ENCODE data around the gene GLP2R. TPM values are rescaled to one million over a fixed set of nuclear protein-coding genes. Genes with fewer than 3 reads are reported as not detected.
A peak's percentile ranks its signal among the peaks of the same experiment; 100 is the strongest.

Gene GLP2R
- total and polyA plus RNA-seq, 2 of the 13 experiments (the other 11 are each of a cell fraction or from before 2014, with no cell fraction given): 0.65 to 1.4 TPM

GRCh38 chr17:9842057-9842758 is 16.5 kb downstream of the GLP2R start (continued):
- TF ChIP-seq HBP1 (CRISPR knock-in tag; IDR thresholded peaks at IDR 0.05; ENCODE audit: low read depth) (no peak), NCOA1 (CRISPR knock-in tag; IDR thresholded peaks at IDR 0.05) (no peak), MED1 (CRISPR knock-in tag; IDR thresholded peaks at IDR 0.05) (no peak), LCORL (IDR thresholded peaks at IDR 0.05) (no peak), LCORL (CRISPR knock-in tag; IDR thresholded peaks at IDR 0.05) (no peak), NCOA2 (CRISPR knock-in tag; IDR thresholded peaks at IDR 0.05) (no peak), TCF7L2 (IDR thresholded peaks at IDR 0.05; ENCODE audit: low read depth, low read length) (no peak), MYC (CRISPR knock-in tag; IDR thresholded peaks at IDR 0.05; ENCODE audit: borderline replicate concordance) (no peak), ZFX (CRISPR knock-in tag; IDR thresholded peaks at IDR 0.05; ENCODE audit: low read depth) (peak; percentile 51), HNRNPUL1 (IDR thresholded peaks at IDR 0.05; ENCODE audit: low read depth, low read length) (no peak), FOXK1 (CRISPR knock-in tag; IDR thresholded peaks at IDR 0.05; ENCODE audit: borderline replicate concordance, low read depth) (no peak)
- TF ChIP-seq, protein P1, sequence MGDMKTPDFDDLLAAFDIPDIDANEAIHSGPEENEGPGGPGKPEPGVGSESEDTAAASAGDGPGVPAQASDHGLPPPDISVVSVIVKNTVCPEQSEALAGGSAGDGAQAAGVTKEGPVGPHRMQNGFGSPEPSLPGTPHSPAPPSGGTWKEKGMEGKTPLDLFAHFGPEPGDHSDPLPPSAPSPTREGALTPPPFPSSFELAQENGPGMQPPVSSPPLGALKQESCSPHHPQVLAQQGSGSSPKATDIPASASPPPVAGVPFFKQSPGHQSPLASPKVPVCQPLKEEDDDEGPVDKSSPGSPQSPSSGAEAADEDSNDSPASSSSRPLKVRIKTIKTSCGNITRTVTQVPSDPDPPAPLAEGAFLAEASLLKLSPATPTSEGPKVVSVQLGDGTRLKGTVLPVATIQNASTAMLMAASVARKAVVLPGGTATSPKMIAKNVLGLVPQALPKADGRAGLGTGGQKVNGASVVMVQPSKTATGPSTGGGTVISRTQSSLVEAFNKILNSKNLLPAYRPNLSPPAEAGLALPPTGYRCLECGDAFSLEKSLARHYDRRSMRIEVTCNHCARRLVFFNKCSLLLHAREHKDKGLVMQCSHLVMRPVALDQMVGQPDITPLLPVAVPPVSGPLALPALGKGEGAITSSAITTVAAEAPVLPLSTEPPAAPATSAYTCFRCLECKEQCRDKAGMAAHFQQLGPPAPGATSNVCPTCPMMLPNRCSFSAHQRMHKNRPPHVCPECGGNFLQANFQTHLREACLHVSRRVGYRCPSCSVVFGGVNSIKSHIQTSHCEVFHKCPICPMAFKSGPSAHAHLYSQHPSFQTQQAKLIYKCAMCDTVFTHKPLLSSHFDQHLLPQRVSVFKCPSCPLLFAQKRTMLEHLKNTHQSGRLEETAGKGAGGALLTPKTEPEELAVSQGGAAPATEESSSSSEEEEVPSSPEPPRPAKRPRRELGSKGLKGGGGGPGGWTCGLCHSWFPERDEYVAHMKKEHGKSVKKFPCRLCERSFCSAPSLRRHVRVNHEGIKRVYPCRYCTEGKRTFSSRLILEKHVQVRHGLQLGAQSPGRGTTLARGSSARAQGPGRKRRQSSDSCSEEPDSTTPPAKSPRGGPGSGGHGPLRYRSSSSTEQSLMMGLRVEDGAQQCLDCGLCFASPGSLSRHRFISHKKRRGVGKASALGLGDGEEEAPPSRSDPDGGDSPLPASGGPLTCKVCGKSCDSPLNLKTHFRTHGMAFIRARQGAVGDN (CRISPR knock-in tag; IDR thresholded peaks at IDR 0.05): peak; percentile 19; the same call in 1 of the 2 replicates
- TF ChIP-seq, protein P2, sequence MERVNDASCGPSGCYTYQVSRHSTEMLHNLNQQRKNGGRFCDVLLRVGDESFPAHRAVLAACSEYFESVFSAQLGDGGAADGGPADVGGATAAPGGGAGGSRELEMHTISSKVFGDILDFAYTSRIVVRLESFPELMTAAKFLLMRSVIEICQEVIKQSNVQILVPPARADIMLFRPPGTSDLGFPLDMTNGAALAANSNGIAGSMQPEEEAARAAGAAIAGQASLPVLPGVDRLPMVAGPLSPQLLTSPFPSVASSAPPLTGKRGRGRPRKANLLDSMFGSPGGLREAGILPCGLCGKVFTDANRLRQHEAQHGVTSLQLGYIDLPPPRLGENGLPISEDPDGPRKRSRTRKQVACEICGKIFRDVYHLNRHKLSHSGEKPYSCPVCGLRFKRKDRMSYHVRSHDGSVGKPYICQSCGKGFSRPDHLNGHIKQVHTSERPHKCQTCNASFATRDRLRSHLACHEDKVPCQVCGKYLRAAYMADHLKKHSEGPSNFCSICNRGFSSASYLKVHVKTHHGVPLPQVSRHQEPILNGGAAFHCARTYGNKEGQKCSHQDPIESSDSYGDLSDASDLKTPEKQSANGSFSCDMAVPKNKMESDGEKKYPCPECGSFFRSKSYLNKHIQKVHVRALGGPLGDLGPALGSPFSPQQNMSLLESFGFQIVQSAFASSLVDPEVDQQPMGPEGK (CRISPR knock-in tag; IDR thresholded peaks at IDR 0.05): no peak
- TF ChIP-seq, protein P3, sequence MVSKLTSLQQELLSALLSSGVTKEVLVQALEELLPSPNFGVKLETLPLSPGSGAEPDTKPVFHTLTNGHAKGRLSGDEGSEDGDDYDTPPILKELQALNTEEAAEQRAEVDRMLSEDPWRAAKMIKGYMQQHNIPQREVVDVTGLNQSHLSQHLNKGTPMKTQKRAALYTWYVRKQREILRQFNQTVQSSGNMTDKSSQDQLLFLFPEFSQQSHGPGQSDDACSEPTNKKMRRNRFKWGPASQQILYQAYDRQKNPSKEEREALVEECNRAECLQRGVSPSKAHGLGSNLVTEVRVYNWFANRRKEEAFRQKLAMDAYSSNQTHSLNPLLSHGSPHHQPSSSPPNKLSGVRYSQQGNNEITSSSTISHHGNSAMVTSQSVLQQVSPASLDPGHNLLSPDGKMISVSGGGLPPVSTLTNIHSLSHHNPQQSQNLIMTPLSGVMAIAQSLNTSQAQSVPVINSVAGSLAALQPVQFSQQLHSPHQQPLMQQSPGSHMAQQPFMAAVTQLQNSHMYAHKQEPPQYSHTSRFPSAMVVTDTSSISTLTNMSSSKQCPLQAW (CRISPR knock-in tag; IDR thresholded peaks at IDR 0.05): no peak
- TF ChIP-seq, protein P4, sequence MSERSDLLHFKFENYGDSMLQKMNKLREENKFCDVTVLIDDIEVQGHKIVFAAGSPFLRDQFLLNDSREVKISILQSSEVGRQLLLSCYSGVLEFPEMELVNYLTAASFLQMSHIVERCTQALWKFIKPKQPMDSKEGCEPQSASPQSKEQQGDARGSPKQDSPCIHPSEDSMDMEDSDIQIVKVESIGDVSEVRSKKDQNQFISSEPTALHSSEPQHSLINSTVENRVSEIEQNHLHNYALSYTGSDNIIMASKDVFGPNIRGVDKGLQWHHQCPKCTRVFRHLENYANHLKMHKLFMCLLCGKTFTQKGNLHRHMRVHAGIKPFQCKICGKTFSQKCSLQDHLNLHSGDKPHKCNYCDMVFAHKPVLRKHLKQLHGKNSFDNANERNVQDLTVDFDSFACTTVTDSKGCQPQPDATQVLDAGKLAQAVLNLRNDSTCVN (CRISPR knock-in tag; IDR thresholded peaks at IDR 0.05; ENCODE audit: borderline replicate concordance): no peak
- TF ChIP-seq, protein P5, sequence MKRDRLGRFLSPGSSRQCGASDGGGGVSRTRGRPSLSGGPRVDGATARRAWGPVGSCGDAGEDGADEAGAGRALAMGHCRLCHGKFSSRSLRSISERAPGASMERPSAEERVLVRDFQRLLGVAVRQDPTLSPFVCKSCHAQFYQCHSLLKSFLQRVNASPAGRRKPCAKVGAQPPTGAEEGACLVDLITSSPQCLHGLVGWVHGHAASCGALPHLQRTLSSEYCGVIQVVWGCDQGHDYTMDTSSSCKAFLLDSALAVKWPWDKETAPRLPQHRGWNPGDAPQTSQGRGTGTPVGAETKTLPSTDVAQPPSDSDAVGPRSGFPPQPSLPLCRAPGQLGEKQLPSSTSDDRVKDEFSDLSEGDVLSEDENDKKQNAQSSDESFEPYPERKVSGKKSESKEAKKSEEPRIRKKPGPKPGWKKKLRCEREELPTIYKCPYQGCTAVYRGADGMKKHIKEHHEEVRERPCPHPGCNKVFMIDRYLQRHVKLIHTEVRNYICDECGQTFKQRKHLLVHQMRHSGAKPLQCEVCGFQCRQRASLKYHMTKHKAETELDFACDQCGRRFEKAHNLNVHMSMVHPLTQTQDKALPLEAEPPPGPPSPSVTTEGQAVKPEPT (CRISPR knock-in tag; IDR thresholded peaks at IDR 0.05; ENCODE audit: low read depth): no peak
